OCI-LY7 (cell line): ENCODE results near the gene ARAP3. TPM values are rescaled to one million over a fixed set of nuclear protein-coding genes. Genes with fewer than 3 reads are reported as not detected.

Experiments used
- BruUV-seq: library from RNA; stranded (reverse); fragments of 400-500 nt; replicated peaks from 2 replicates; lab custom pipeline; 2021; lab: Mats Ljungman, UMichigan
- CTCF ChIA-PET: fragments of 300-600 bp; sonication (Branson Sonifier 250); formaldehyde crosslinking; loops from one replicate; lab custom pipeline; 2022; ENCODE audit warnings: antibody characterized with exemption; ENCODE audit not compliant: unreplicated experiment; lab: Charles Lee
- POLR2A ChIA-PET: fragments of 300-600 bp; sonication (Branson Sonifier 250); formaldehyde crosslinking; loops from one replicate; lab custom pipeline; 2022; ENCODE audit warnings: antibody characterized with exemption; lab: Charles Lee
- DNase-seq: peaks from one replicate; pipeline ENCODE4 v3.0.0-alpha.2; 2015; ENCODE audit warnings: low spot score
- H2AFZ ChIP-seq: fragments of 200-600 bp; sonication (generic), shearing (Covaris generic); 2 replicates; pipeline ENCODE4 v1.6.1; 2014; ENCODE audit warnings: mild to moderate bottlenecking, antibody characterized with exemption, low read length, moderate library complexity
- H3K27ac ChIP-seq: fragments of 200-600 bp; sonication (generic); 2 replicates; pipeline ENCODE4 v1.5.1; 2014; ENCODE audit warnings: mixed run types, low read depth, mild to moderate bottlenecking, moderate library complexity, low read length, inconsistent platforms; ENCODE audit not compliant: poor library complexity, severe bottlenecking
- H3K36me3 ChIP-seq: fragments of 200-600 bp; sonication (generic); 2 replicates; pipeline ENCODE4 v1.6.1; 2014; ENCODE audit warnings: mild to moderate bottlenecking, antibody characterized with exemption, low read length, moderate library complexity, mixed read lengths; ENCODE audit not compliant: insufficient read depth
- H3K4me1 ChIP-seq: fragments of 200-600 bp; sonication (generic); 2 replicates; pipeline ENCODE4 v1.5.1; 2014; ENCODE audit warnings: mild to moderate bottlenecking, low read length; ENCODE audit not compliant: insufficient read depth, poor library complexity, severe bottlenecking
- H3K4me2 ChIP-seq: fragments of 200-600 bp; sonication (generic); 2 replicates; pipeline ENCODE4 v1.6.1; 2014; ENCODE audit warnings: mild to moderate bottlenecking, low read length
- H3K4me3 ChIP-seq: fragments of 200-600 bp; sonication (generic); 2 replicates; pipeline ENCODE4 v1.5.1; 2014; ENCODE audit warnings: mild to moderate bottlenecking, low read depth, low read length; ENCODE audit not compliant: poor library complexity, severe bottlenecking
- H3K79me2 ChIP-seq: fragments of 200-600 bp; sonication (generic); 2 replicates; pipeline ENCODE4 v1.6.1; 2016; ENCODE audit warnings: low read depth, mild to moderate bottlenecking, low read length, moderate library complexity, mixed read lengths; ENCODE audit not compliant: insufficient read depth
- H3K9me2 ChIP-seq: fragments of 200-600 bp; sonication (generic); 2 replicates; pipeline ENCODE4 v1.6.1; 2016; ENCODE audit warnings: mild to moderate bottlenecking, low read length, mixed read lengths; ENCODE audit not compliant: insufficient read depth
- H3K9me3 ChIP-seq: fragments of 200-600 bp; sonication (generic); 2 replicates; pipeline ENCODE4 v1.6.1; 2014; ENCODE audit warnings: mild to moderate bottlenecking, mixed run types, low read length, mixed read lengths
- H4K20me1 ChIP-seq: fragments of 200-600 bp; sonication (generic); 2 replicates; pipeline ENCODE4 v1.6.1; 2014; ENCODE audit warnings: mild to moderate bottlenecking, antibody characterized with exemption, low read length, moderate library complexity, mixed read lengths; ENCODE audit not compliant: insufficient read depth
- EZH2phosphoT487 ChIP-seq: fragments of 200-600 bp; sonication (generic); IDR thresholded peaks from 2 replicates; pipeline ENCODE4 v1.6.1; 2018; ENCODE audit warnings: low read depth, borderline replicate concordance, mild to moderate bottlenecking, mixed run types, antibody characterized with exemption, low read length, moderate library complexity, mixed read lengths
- intact Hi-C: fragments of 100-400 bp; cut with micrococcal nuclease; formaldehyde crosslinking; loops from one replicate; pipeline ENCODE4 v1.10.0; 2022; ENCODE audit not compliant: unreplicated experiment
- total RNA-seq, 2 experiments: library from RNA; depleted of rRNA in 1 of 2; stranded (reverse); fragments of >200 nt in 1 of 2; shearing (Covaris generic) in 1 of 2; gene quantifications; 2 replicates each; pipeline ENCODE4 v1.2.3, GENCODE V29; 2014 to 2022
- TF ChIP-seq, protein P1 (sequence below): fragments of 200-600 bp; sonication (generic); conservative IDR thresholded peaks from 2 replicates; pipeline ENCODE4 v1.5.1; 2014; ENCODE audit warnings: mild to moderate bottlenecking, antibody characterized with exemption, low read length, moderate library complexity, mixed read lengths

ARAP3 gene
- total RNA-seq, 2 experiments from 2014 or later = not detected

DNA sequence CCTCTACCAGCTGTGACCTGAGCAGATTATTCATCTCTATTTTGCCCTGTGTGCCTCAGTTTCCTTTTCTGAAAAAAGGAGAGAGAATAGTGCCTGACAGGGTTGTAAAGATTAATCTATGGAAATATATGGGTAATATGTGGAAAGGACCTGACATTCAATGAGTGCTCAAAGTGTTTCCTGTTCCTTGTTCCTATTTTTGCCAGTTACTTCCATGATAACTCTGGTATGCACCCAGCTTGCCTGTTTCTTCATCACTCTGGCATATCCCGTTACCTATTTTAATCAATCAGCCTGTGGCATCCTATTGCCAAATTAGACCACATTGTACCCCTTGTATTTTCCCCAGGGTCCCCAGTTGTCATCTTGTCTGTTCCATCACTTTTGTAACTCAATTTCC, 3.6 kb upstream of the ARAP3 start:
- Histone ChIP-seq H3K4me2 (no peak overlapping the region), H3K4me3 (no peak overlapping the region), H3K79me2 (no peaks in the 10 kb centered on the region), H3K4me1 (peaks cover 5% of the 10 kb centered on the region), H3K27ac (no peak overlapping the region), H3K9me3 (no peaks in the 10 kb centered on the region), H3K36me3 (no peaks in the 10 kb centered on the region), H3K9me2 (no peaks in the 10 kb centered on the region), H4K20me1 (no peaks in the 10 kb centered on the region), H2AFZ (no peak overlapping the region)
- POLR2A ChIA-PET = no interaction called here
- TF ChIP-seq, protein P1, sequence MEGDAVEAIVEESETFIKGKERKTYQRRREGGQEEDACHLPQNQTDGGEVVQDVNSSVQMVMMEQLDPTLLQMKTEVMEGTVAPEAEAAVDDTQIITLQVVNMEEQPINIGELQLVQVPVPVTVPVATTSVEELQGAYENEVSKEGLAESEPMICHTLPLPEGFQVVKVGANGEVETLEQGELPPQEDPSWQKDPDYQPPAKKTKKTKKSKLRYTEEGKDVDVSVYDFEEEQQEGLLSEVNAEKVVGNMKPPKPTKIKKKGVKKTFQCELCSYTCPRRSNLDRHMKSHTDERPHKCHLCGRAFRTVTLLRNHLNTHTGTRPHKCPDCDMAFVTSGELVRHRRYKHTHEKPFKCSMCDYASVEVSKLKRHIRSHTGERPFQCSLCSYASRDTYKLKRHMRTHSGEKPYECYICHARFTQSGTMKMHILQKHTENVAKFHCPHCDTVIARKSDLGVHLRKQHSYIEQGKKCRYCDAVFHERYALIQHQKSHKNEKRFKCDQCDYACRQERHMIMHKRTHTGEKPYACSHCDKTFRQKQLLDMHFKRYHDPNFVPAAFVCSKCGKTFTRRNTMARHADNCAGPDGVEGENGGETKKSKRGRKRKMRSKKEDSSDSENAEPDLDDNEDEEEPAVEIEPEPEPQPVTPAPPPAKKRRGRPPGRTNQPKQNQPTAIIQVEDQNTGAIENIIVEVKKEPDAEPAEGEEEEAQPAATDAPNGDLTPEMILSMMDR = no peak
- TF ChIP-seq EZH2phosphoT487 = no peak
- intact Hi-C loops = no loop called here
- CTCF ChIA-PET = no interaction called here
- no peak for DNase-seq
- no TSS peak for BruUV-seq

DNA sequence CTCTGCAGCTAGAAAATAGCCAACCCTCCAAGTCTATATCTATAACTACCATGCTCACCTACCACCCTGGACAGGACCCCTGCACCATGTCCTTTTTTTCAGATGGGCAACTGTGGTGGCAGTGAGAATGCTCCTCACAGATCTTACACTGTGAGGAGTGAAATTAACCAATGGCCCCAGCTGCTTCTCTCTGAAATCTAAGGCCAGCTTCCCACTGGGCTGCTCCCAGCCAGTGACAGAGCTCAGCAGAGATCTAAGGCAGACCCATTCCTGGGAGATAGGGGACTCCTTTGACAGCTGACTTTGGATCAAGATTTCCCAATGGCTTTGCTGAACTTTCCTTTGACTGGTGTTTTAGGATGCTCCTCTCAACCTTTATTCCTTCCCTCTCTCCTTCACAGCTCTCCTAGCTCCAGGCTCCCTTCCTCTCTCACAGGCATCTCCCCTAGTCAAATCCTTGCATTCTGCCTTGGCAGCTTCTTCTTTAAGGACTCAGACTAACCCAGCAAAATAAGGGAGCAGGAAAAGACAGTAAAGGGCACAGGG, 1.6 kb upstream of the ARAP3 start:
- DNase-seq = no peak
- H3K9me2 ChIP-seq = no peaks in the 10 kb centered on the region
- ChIA-PET POLR2A (interaction anchor here (0.6 kb wide), 2 partner anchors 116 to 409 kb away, joined by 4 to 7 read pairs; no protein-coding TSS in a partner anchor), CTCF (no interaction called here)
- no peak overlapping the region for H3K27ac ChIP-seq
- intact Hi-C loops = no loop called here
- no peaks in the 10 kb centered on the region for H3K79me2 ChIP-seq
- no peaks in the 10 kb centered on the region for H3K36me3 ChIP-seq
- H3K4me3 ChIP-seq = no peak overlapping the region
- no peak for TF ChIP-seq EZH2phosphoT487
- TF ChIP-seq, protein P1 = no peak
- H3K4me1 ChIP-seq = peaks cover 5% of the 10 kb centered on the region
- no peak overlapping the region for H2AFZ ChIP-seq
- H3K4me2 ChIP-seq = no peak overlapping the region
- no peaks in the 10 kb centered on the region for H3K9me3 ChIP-seq
- no TSS peak for BruUV-seq
- no peaks in the 10 kb centered on the region for H4K20me1 ChIP-seq

DNA sequence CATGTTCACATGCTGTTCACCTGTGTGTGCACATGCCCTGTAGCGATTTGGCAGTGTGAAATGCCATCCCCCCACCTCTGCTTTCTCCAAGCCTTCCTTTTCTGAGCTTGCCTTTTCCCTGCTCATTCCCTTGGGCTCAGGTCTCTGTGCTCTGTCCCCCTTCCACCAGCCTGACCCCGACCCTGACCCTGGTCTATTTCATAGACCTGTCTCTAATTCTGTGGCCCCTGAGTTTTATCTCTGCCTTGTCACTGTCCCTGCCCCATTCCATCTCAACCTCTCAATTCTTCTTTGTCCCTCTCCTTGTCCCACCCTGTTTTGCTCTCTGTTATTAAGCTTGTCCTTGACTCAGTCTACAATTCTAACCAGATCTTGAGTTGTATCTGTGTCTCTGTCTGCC, 735 bp downstream of the ARAP3 start:
- DNase-seq = no peak
- BruUV-seq = no TSS peak

More for the DNA sequence above, 735 bp downstream of the ARAP3 start:
- Histone ChIP-seq H3K4me3 (no peak overlapping the region), H3K4me1 (peaks cover 5% of the 10 kb centered on the region), H2AFZ (no peak overlapping the region), H3K36me3 (no peaks in the 10 kb centered on the region), H3K4me2 (no peak overlapping the region), H3K79me2 (no peaks in the 10 kb centered on the region), H3K9me2 (no peaks in the 10 kb centered on the region), H3K9me3 (no peaks in the 10 kb centered on the region), H3K27ac (no peak overlapping the region), H4K20me1 (no peaks in the 10 kb centered on the region)
- intact Hi-C loops = no loop called here
- POLR2A ChIA-PET = interaction anchor here (0.6 kb wide), 1 partner anchor 315 kb away, joined by 3 read pairs; no protein-coding TSS in a partner anchor
- CTCF ChIA-PET = interaction anchor here (0.5 to 1.0 kb wide), 2 partner anchors 11 to 134 kb away, joined by 3 read pairs; no protein-coding TSS in a partner anchor
- TF ChIP-seq, protein P1 = no peak
- no peak for TF ChIP-seq EZH2phosphoT487
